Measurements from ENCODE around the gene CRPPA. TPM values are rescaled to one million over a fixed set of nuclear protein-coding genes. Genes with fewer than 3 reads are reported as not detected.
"Not testable (repeated sequence)": the region's sequence is repeated elsewhere in the genome, so short reads cannot be mapped to it uniquely, and the experiment has no call there.

The CRPPA gene
- total and polyA plus RNA-seq, 2 donors (not counting 1 experiment from before 2014, with no cell fraction given): 0.16 to 1.2 TPM

- Histone ChIP-seq H3K4me1 (ENCODE audit: control insufficient read depth in 2 of 2, insufficient read depth in 2 of 2, low read length in 2 of 2) (no peaks in the 10 kb centered on the region), H3K79me2 (ENCODE audit: control insufficient read depth, insufficient read depth, low read length) (no peaks in the 10 kb centered on the region), H3K27me3 (replicated peaks in 1 of 4; ENCODE audit: control extremely low read depth in 1 of 4, control insufficient read depth in 3 of 4, insufficient read depth in 4 of 4, low read length in 3 of 4) (no peaks in the 10 kb centered on the region), H3K27ac (ENCODE audit: low read length in 2 of 2) (no peak overlapping the region), H3K4me3 (ENCODE audit: control extremely low read depth in 1 of 5, extremely low read depth in 1 of 5, insufficient read depth in 1 of 5, low read depth in 2 of 5, low read length in 4 of 5) (no peak overlapping the region), H3K9ac (ENCODE audit: low read length) (no peak overlapping the region), H3K4me2 (replicated peaks; ENCODE audit: low read depth, low read length, poor library complexity, severe bottlenecking) (no peak overlapping the region), H3K9me3 (ENCODE audit: control extremely low read depth in 1 of 3, control insufficient read depth in 2 of 3, insufficient read depth in 1 of 3, low read length in 2 of 3) (peaks cover 0 to 6% (median 4%) of the 10 kb centered on the region in 3 donors), H3K36me3 (replicated peaks in 1 of 2; ENCODE audit: control extremely low read depth in 1 of 2, control insufficient read depth in 1 of 2, extremely low read depth in 1 of 2, insufficient read depth in 2 of 2, low read length in 1 of 2) (no peaks in the 10 kb centered on the region), H2AFZ (ENCODE audit: insufficient read depth, low read depth, low read length, poor library complexity, severe bottlenecking) (no peak overlapping the region), H4K20me1 (ENCODE audit: control insufficient read depth, insufficient read depth, low read length, poor library complexity, severe bottlenecking) (no peaks in the 10 kb centered on the region)
- H3K27me3 Mint-ChIP-seq: no peaks in the 10 kb centered on the region
- ChIA-PET CTCF (no interaction called here), POLR2A (no interaction called here)
- intact Hi-C loops (cut with micrococcal nuclease): no loop called here
- WGBS (ENCODE audit: insufficient coverage): no CpG with 5 or more reads among the region's 2 CpGs
- no peak overlapping the region for H3K4me3 Mint-ChIP-seq
- DNase-seq (no peak), ATAC-seq (ENCODE audit: low read depth) (no peak)
- H3K27ac Mint-ChIP-seq: no peak overlapping the region
- peaks cover 7% of the 10 kb centered on the region for H3K9me3 Mint-ChIP-seq (ENCODE audit: insufficient read depth)
- no peaks in the 10 kb centered on the region for H3K4me1 Mint-ChIP-seq
- TF ChIP-seq EZH2 (IDR thresholded peaks at IDR 0.05; ENCODE audit: borderline replicate concordance, insufficient read depth, low read depth, low read length, poor library complexity, severe bottlenecking) (no peak), CTCF (IDR thresholded peaks at IDR 0.05) (no peak)
Observed at GRCh38 chr7:16392990-16393523, 28.3 kb downstream of the CRPPA start.

GRCh38 chr7:16383786-16384185 is 37.6 kb downstream of the CRPPA start:
- H3K4me3 ChIP-seq (ENCODE audit: control extremely low read depth in 1 of 5, extremely low read depth in 1 of 5, insufficient read depth in 1 of 5, low read depth in 2 of 5, low read length in 4 of 5); ATAC-seq (ENCODE audit: low read depth); CTCF ChIA-PET; H3K36me3 ChIP-seq (replicated peaks in 1 of 2; ENCODE audit: control extremely low read depth in 1 of 2, control insufficient read depth in 1 of 2, extremely low read depth in 1 of 2, insufficient read depth in 2 of 2, low read length in 1 of 2); H3K27ac Mint-ChIP-seq; H3K27me3 ChIP-seq (replicated peaks in 1 of 4; ENCODE audit: control extremely low read depth in 1 of 4, control insufficient read depth in 3 of 4, insufficient read depth in 4 of 4, low read length in 3 of 4); H3K4me1 Mint-ChIP-seq; H3K9ac ChIP-seq (ENCODE audit: low read length); H3K9me3 Mint-ChIP-seq (ENCODE audit: insufficient read depth); H3K4me3 Mint-ChIP-seq; H2AFZ ChIP-seq (ENCODE audit: insufficient read depth, low read depth, low read length, poor library complexity, severe bottlenecking); H3K79me2 ChIP-seq (ENCODE audit: control insufficient read depth, insufficient read depth, low read length); H3K27ac ChIP-seq (ENCODE audit: low read length in 2 of 2); H3K4me2 ChIP-seq (replicated peaks; ENCODE audit: low read depth, low read length, poor library complexity, severe bottlenecking); DNase-seq; POLR2A ChIA-PET; intact Hi-C loops (cut with micrococcal nuclease); H3K27me3 Mint-ChIP-seq; H3K4me1 ChIP-seq (ENCODE audit: control insufficient read depth in 2 of 2, insufficient read depth in 2 of 2, low read length in 2 of 2); H4K20me1 ChIP-seq (ENCODE audit: control insufficient read depth, insufficient read depth, low read length, poor library complexity, severe bottlenecking): not testable (repeated sequence)
- over 99% methylated on average over 16 of the region's 18 CpGs for WGBS (ENCODE audit: insufficient coverage)
- peaks cover 0 to 13% (median 0%) of the 10 kb centered on the region in 3 donors for H3K9me3 ChIP-seq (ENCODE audit: control extremely low read depth in 1 of 3, control insufficient read depth in 2 of 3, insufficient read depth in 1 of 3, low read length in 2 of 3)

- 98% methylated on average over 6 of the region's 7 CpGs for WGBS (ENCODE audit: insufficient coverage)
- H3K27ac Mint-ChIP-seq; DNase-seq; ATAC-seq (ENCODE audit: low read depth); H3K4me1 ChIP-seq (ENCODE audit: control insufficient read depth in 2 of 2, insufficient read depth in 2 of 2, low read length in 2 of 2); H3K79me2 ChIP-seq (ENCODE audit: control insufficient read depth, insufficient read depth, low read length); H3K27me3 Mint-ChIP-seq; H2AFZ ChIP-seq (ENCODE audit: insufficient read depth, low read depth, low read length, poor library complexity, severe bottlenecking); H3K4me1 Mint-ChIP-seq; CTCF ChIA-PET; H3K9me3 Mint-ChIP-seq (ENCODE audit: insufficient read depth); H3K27ac ChIP-seq (ENCODE audit: low read length in 2 of 2); H3K4me3 Mint-ChIP-seq; H3K4me3 ChIP-seq (ENCODE audit: control extremely low read depth in 1 of 5, extremely low read depth in 1 of 5, insufficient read depth in 1 of 5, low read depth in 2 of 5, low read length in 4 of 5); H3K27me3 ChIP-seq (replicated peaks in 1 of 4; ENCODE audit: control extremely low read depth in 1 of 4, control insufficient read depth in 3 of 4, insufficient read depth in 4 of 4, low read length in 3 of 4); intact Hi-C loops (cut with micrococcal nuclease); H3K36me3 ChIP-seq (replicated peaks in 1 of 2; ENCODE audit: control extremely low read depth in 1 of 2, control insufficient read depth in 1 of 2, extremely low read depth in 1 of 2, insufficient read depth in 2 of 2, low read length in 1 of 2); H3K9ac ChIP-seq (ENCODE audit: low read length); H3K4me2 ChIP-seq (replicated peaks; ENCODE audit: low read depth, low read length, poor library complexity, severe bottlenecking); H3K9me3 ChIP-seq (ENCODE audit: control extremely low read depth in 1 of 3, control insufficient read depth in 2 of 3, insufficient read depth in 1 of 3, low read length in 2 of 3); H4K20me1 ChIP-seq (ENCODE audit: control insufficient read depth, insufficient read depth, low read length, poor library complexity, severe bottlenecking); POLR2A ChIA-PET: not testable (repeated sequence)
Observed at GRCh38 chr7:16383103-16383502, 38.2 kb downstream of the CRPPA start.
